ENCODE measurements around the gene SHROOM1. TPM values are rescaled to one million over a fixed set of nuclear protein-coding genes. Genes with fewer than 3 reads are reported as not detected.

Gene SHROOM1
- total and polyA plus RNA-seq, 4 donors = 4.5 to 17.6 (median 8.9) TPM

GRCh38 chr5:132854301-132854700, 23.9 kb upstream of the SHROOM1 start:
- Histone ChIP-seq H3K4me3 (ENCODE audit: low read depth, low read length) (no peak overlapping the region), H3K36me3 (ENCODE audit: control insufficient read depth, insufficient read depth, low read length) (no peaks in the 10 kb centered on the region), H3K9me3 (ENCODE audit: control insufficient read depth, insufficient read depth, low read length) (no peaks in the 10 kb centered on the region), H3K27ac (ENCODE audit: low read depth, low read length) (no peak overlapping the region), H3K4me1 (ENCODE audit: control insufficient read depth, insufficient read depth, low read length) (no peaks in the 10 kb centered on the region), H3K27me3 (ENCODE audit: control insufficient read depth, insufficient read depth, low read length) (no peaks in the 10 kb centered on the region)
- DNase-seq (ENCODE audit: low read depth in 4 of 6, low spot score in 6 of 6) = no peak
- WGBS (ENCODE audit: insufficient coverage) = 30% methylated on average over 1 of the region's 3 CpGs

GRCh38 chr5:132853790-132854189, 23.3 kb upstream of the SHROOM1 start:
- Histone ChIP-seq H3K27me3 (ENCODE audit: control insufficient read depth, insufficient read depth, low read length) (no peaks in the 10 kb centered on the region), H3K9me3 (ENCODE audit: control insufficient read depth, insufficient read depth, low read length) (no peaks in the 10 kb centered on the region), H3K4me1 (ENCODE audit: control insufficient read depth, insufficient read depth, low read length) (no peaks in the 10 kb centered on the region), H3K27ac (ENCODE audit: low read depth, low read length) (no peak overlapping the region), H3K4me3 (ENCODE audit: low read depth, low read length) (no peak overlapping the region), H3K36me3 (ENCODE audit: control insufficient read depth, insufficient read depth, low read length) (no peaks in the 10 kb centered on the region)
- no CpG with 5 or more reads among the region's 1 CpG for WGBS (ENCODE audit: insufficient coverage)
- no peak for DNase-seq (ENCODE audit: low read depth in 4 of 6, low spot score in 6 of 6)

- Histone ChIP-seq H3K27me3 (ENCODE audit: control insufficient read depth, insufficient read depth, low read length) (no peaks in the 10 kb centered on the region), H3K4me1 (ENCODE audit: control insufficient read depth, insufficient read depth, low read length) (no peaks in the 10 kb centered on the region), H3K36me3 (ENCODE audit: control insufficient read depth, insufficient read depth, low read length) (no peaks in the 10 kb centered on the region), H3K27ac (ENCODE audit: low read depth, low read length) (no peak overlapping the region), H3K4me3 (ENCODE audit: low read depth, low read length) (no peak overlapping the region), H3K9me3 (ENCODE audit: control insufficient read depth, insufficient read depth, low read length) (no peaks in the 10 kb centered on the region)
- no peak for DNase-seq (ENCODE audit: low read depth in 4 of 6, low spot score in 6 of 6)
- WGBS (ENCODE audit: insufficient coverage) = no CpG with 5 or more reads among the region's 3 CpGs
Measured at GRCh38 chr5:132853323-132853722, 22.9 kb upstream of the SHROOM1 start.

- H3K36me3 ChIP-seq (ENCODE audit: control insufficient read depth, insufficient read depth, low read length) = no peaks in the 10 kb centered on the region
- WGBS (ENCODE audit: insufficient coverage) = 71% methylated on average over 1 of the region's 2 CpGs
- no peaks in the 10 kb centered on the region for H3K27me3 ChIP-seq (ENCODE audit: control insufficient read depth, insufficient read depth, low read length)
- no peaks in the 10 kb centered on the region for H3K9me3 ChIP-seq (ENCODE audit: control insufficient read depth, insufficient read depth, low read length)
- DNase-seq (ENCODE audit: low read depth in 4 of 6, low spot score in 6 of 6) = no peak
- H3K4me1 ChIP-seq (ENCODE audit: control insufficient read depth, insufficient read depth, low read length) = no peaks in the 10 kb centered on the region
- H3K4me3 ChIP-seq (ENCODE audit: low read depth, low read length) = no peak overlapping the region
- no peak overlapping the region for H3K27ac ChIP-seq (ENCODE audit: low read depth, low read length)
Measured at GRCh38 chr5:132850066-132850465, 19.6 kb upstream of the SHROOM1 start.

GRCh38 chr5:132849347-132849746, 18.9 kb upstream of the SHROOM1 start:
- WGBS (ENCODE audit: insufficient coverage) = 71% methylated on average over 1 of the region's 1 CpG

GRCh38 chr5:132848270-132848669, 17.8 kb upstream of the SHROOM1 start:
- Histone ChIP-seq H3K36me3 (ENCODE audit: control insufficient read depth, insufficient read depth, low read length) (no peaks in the 10 kb centered on the region), H3K27me3 (ENCODE audit: control insufficient read depth, insufficient read depth, low read length) (no peaks in the 10 kb centered on the region), H3K4me1 (ENCODE audit: control insufficient read depth, insufficient read depth, low read length) (no peaks in the 10 kb centered on the region), H3K4me3 (ENCODE audit: low read depth, low read length) (no peak overlapping the region), H3K27ac (ENCODE audit: low read depth, low read length) (no peak overlapping the region), H3K9me3 (ENCODE audit: control insufficient read depth, insufficient read depth, low read length) (no peaks in the 10 kb centered on the region)
- 97% methylated on average over 3 of the region's 8 CpGs for WGBS (ENCODE audit: insufficient coverage)
- peak in 1 of 6 donors; percentile 58 for DNase-seq (ENCODE audit: low read depth in 4 of 6, low spot score in 6 of 6)

More at GRCh38 chr5:132849347-132849746, 18.9 kb upstream of the SHROOM1 start:
- Histone ChIP-seq H3K4me3 (ENCODE audit: low read depth, low read length) (no peak overlapping the region), H3K9me3 (ENCODE audit: control insufficient read depth, insufficient read depth, low read length) (no peaks in the 10 kb centered on the region), H3K4me1 (ENCODE audit: control insufficient read depth, insufficient read depth, low read length) (no peaks in the 10 kb centered on the region), H3K27ac (ENCODE audit: low read depth, low read length) (no peak overlapping the region), H3K27me3 (ENCODE audit: control insufficient read depth, insufficient read depth, low read length) (no peaks in the 10 kb centered on the region), H3K36me3 (ENCODE audit: control insufficient read depth, insufficient read depth, low read length) (no peaks in the 10 kb centered on the region)
- DNase-seq (ENCODE audit: low read depth in 4 of 6, low spot score in 6 of 6) = no peak

GRCh38 chr5:132841305-132841704, 10.9 kb upstream of the SHROOM1 start:
- Histone ChIP-seq H3K27me3 (ENCODE audit: control insufficient read depth, insufficient read depth, low read length) (no peaks in the 10 kb centered on the region), H3K36me3 (ENCODE audit: control insufficient read depth, insufficient read depth, low read length) (no peaks in the 10 kb centered on the region), H3K27ac (ENCODE audit: low read depth, low read length) (no peak overlapping the region), H3K4me1 (ENCODE audit: control insufficient read depth, insufficient read depth, low read length) (peaks cover 10% of the 10 kb centered on the region), H3K9me3 (ENCODE audit: control insufficient read depth, insufficient read depth, low read length) (no peaks in the 10 kb centered on the region), H3K4me3 (ENCODE audit: low read depth, low read length) (no peak overlapping the region)
- WGBS (ENCODE audit: insufficient coverage) = 100% methylated on average over 2 of the region's 4 CpGs
- no peak for DNase-seq (ENCODE audit: low read depth in 4 of 6, low spot score in 6 of 6)

GRCh38 chr5:132840896-132841295, 10.4 kb upstream of the SHROOM1 start:
- Histone ChIP-seq H3K4me1 (ENCODE audit: control insufficient read depth, insufficient read depth, low read length) (peaks cover 10% of the 10 kb centered on the region), H3K36me3 (ENCODE audit: control insufficient read depth, insufficient read depth, low read length) (no peaks in the 10 kb centered on the region), H3K4me3 (ENCODE audit: low read depth, low read length) (no peak overlapping the region), H3K27ac (ENCODE audit: low read depth, low read length) (no peak overlapping the region), H3K27me3 (ENCODE audit: control insufficient read depth, insufficient read depth, low read length) (no peaks in the 10 kb centered on the region), H3K9me3 (ENCODE audit: control insufficient read depth, insufficient read depth, low read length) (no peaks in the 10 kb centered on the region)
- WGBS (ENCODE audit: insufficient coverage) = 40% methylated on average over 1 of the region's 1 CpG
- DNase-seq (ENCODE audit: low read depth in 4 of 6, low spot score in 6 of 6) = no peak

- 83% methylated on average over 3 of the region's 3 CpGs for WGBS (ENCODE audit: insufficient coverage)
- no peak for DNase-seq (ENCODE audit: low read depth in 4 of 6, low spot score in 6 of 6)
Measured at GRCh38 chr5:132840313-132840712, 9.9 kb upstream of the SHROOM1 start.

GRCh38 chr5:132839426-132840301, 9.2 kb upstream of the SHROOM1 start:
- no peaks in the 10 kb centered on the region for H3K27me3 ChIP-seq (ENCODE audit: control insufficient read depth, insufficient read depth, low read length)

More at GRCh38 chr5:132840313-132840712, 9.9 kb upstream of the SHROOM1 start:
- Histone ChIP-seq H3K36me3 (ENCODE audit: control insufficient read depth, insufficient read depth, low read length) (no peaks in the 10 kb centered on the region), H3K27me3 (ENCODE audit: control insufficient read depth, insufficient read depth, low read length) (no peaks in the 10 kb centered on the region), H3K4me1 (ENCODE audit: control insufficient read depth, insufficient read depth, low read length) (peaks cover 10% of the 10 kb centered on the region), H3K4me3 (ENCODE audit: low read depth, low read length) (no peak overlapping the region), H3K27ac (ENCODE audit: low read depth, low read length) (peak overlapping the region; percentile 19), H3K9me3 (ENCODE audit: control insufficient read depth, insufficient read depth, low read length) (no peaks in the 10 kb centered on the region)

More at GRCh38 chr5:132839426-132840301, 9.2 kb upstream of the SHROOM1 start:
- peaks cover 10% of the 10 kb centered on the region for H3K4me1 ChIP-seq (ENCODE audit: control insufficient read depth, insufficient read depth, low read length)
- H3K36me3 ChIP-seq (ENCODE audit: control insufficient read depth, insufficient read depth, low read length) = no peaks in the 10 kb centered on the region
- H3K9me3 ChIP-seq (ENCODE audit: control insufficient read depth, insufficient read depth, low read length) = no peaks in the 10 kb centered on the region
- DNase-seq (ENCODE audit: low read depth in 4 of 6, low spot score in 6 of 6) = no peak
- H3K27ac ChIP-seq (ENCODE audit: low read depth, low read length) = peak overlapping the region; percentile 63
- 69% methylated on average over 5 of the region's 8 CpGs for WGBS (ENCODE audit: insufficient coverage)
- no peak overlapping the region for H3K4me3 ChIP-seq (ENCODE audit: low read depth, low read length)

Data from spinal cord (tissue), 10 donors.